ENCODE results near the gene OR10AD1.
"Not testable (repeated sequence)": the region's sequence is repeated elsewhere in the genome, so short reads cannot be mapped to it uniquely, and the experiment has no call there.

The OR10AD1 gene

GRCh38 chr12:48157889-48158370, 45.2 kb downstream of the OR10AD1 start:
- no peak for TF ChIP-seq POLR2A (IDR thresholded peaks at IDR 0.05; ENCODE audit: extremely low read depth, insufficient read length)
- no peak for TF ChIP-seq MYC (IDR thresholded peaks at IDR 0.05; ENCODE audit: low read depth, low read length)
- TF ChIP-seq CTCF (IDR thresholded peaks at IDR 0.05; ENCODE audit: low read depth, low read length), result no peak
- no peak for TF ChIP-seq MAX (IDR thresholded peaks at IDR 0.05; ENCODE audit: low read depth, low read length)
- peak; percentile 20 for DNase-seq (ENCODE audit: low read depth)
- peak overlapping the region; percentile 45 for H3K4me3 ChIP-seq (ENCODE audit: low read depth, low read length)

GRCh38 chr12:48157018-48157888, 45.8 kb downstream of the OR10AD1 start, which contains the start of gene ASB8:
ASB8 (minus strand) TSS chr12:48157515; CDS start chr12:48153496, 4,019 bp downstream.
- DNase-seq (ENCODE audit: low read depth), result peak; percentile 99

GRCh38 chr12:48156652-48157017, 46.5 kb downstream of the OR10AD1 start:
- H3K4me3 ChIP-seq (ENCODE audit: low read depth, low read length), result peak overlapping the region; percentile 97
- DNase-seq (ENCODE audit: low read depth), result peak; percentile 11
- TF ChIP-seq CTCF (IDR thresholded peaks at IDR 0.05; ENCODE audit: low read depth, low read length) (no peak), MYC (IDR thresholded peaks at IDR 0.05; ENCODE audit: low read depth, low read length) (no peak), POLR2A (IDR thresholded peaks at IDR 0.05; ENCODE audit: extremely low read depth, insufficient read length) (no peak), MAX (IDR thresholded peaks at IDR 0.05; ENCODE audit: low read depth, low read length) (no peak)

More at GRCh38 chr12:48157018-48157888, 45.8 kb downstream of the OR10AD1 start, which contains the start of gene ASB8:
- TF ChIP-seq CTCF (IDR thresholded peaks at IDR 0.05; ENCODE audit: low read depth, low read length), result peak; percentile 31
- no peak for TF ChIP-seq MYC (IDR thresholded peaks at IDR 0.05; ENCODE audit: low read depth, low read length)
- TF ChIP-seq POLR2A (IDR thresholded peaks at IDR 0.05; ENCODE audit: extremely low read depth, insufficient read length), result peak; percentile 77
- TF ChIP-seq MAX (IDR thresholded peaks at IDR 0.05; ENCODE audit: low read depth, low read length), result no peak; the same call in 1 of the 2 replicates
- H3K4me3 ChIP-seq (ENCODE audit: low read depth, low read length), result peak within 1 kb of the TSS; percentile 97

- H3K4me3 ChIP-seq (ENCODE audit: low read depth, low read length); DNase-seq (ENCODE audit: low read depth): not testable (repeated sequence)
Measured at GRCh38 chr12:48155786-48156185, 47.3 kb downstream of the OR10AD1 start.
